DMS53 treated with DMSO at 0.1 percent for 48 hours (cell line): ENCODE measurements around the gene KLF9.
"Not testable (repeated sequence)": the region's sequence is repeated elsewhere in the genome, so short reads cannot be mapped to it uniquely, and the experiment has no call there.

Source experiments
- DNase-seq: peaks from one replicate; lab custom pipeline; 2025; ENCODE audit not compliant: unreplicated experiment; lab: John Stamatoyannopoulos, UW

KLF9 gene

DNA sequence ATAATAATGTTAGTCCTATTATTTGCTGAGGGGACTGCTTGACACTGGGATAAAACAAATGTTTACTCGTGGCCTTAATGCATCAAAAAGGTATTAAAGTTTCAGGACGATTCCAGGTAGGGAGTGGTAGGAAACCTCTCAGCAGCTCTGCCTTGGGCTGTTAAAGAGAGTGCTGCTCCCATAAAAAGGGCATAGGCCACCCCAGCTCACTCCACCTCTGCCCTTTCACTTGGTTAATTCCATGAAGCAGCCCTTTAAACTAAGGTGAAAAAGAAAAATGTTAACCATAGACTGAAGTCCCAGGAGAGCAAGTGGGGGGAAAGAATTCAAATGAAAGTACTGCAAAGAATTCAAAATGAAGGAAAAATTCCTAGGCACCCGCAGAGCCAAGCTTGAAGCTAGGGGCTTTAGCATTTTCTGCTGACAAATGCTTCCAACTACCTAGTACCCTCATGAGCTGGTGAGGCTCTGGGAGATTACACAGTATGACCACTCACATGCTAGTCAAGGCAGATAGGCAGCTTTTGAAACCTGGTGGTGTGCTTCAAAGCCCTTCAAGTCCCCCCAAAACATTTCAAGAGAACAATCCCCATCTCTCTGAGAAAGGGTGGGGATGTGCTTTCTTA, 8.5 kb downstream of the KLF9 start:
- DNase-seq, result no peak

DNA sequence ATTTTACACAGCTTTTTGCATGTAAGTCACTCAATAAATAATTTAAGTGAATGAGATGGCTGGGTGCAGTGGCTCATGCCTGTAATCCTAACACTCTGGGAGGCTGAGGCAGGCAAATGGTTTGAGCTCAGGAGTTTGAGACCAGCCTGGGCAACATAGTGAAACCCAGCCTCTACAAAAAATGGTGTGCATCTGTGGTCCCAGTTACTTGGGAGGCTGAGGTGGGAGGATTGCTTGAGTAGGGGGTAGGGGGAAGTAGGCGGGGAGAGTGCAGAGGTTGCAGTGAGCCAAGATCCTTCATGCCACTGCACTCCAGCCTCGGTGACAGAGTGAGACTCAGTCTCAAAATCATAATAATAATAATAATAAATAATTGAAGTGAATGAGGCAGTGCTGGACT, 10.2 kb downstream of the KLF9 start:
- no peak for DNase-seq

GRCh38 chr9:70403618-70404025, 10.8 kb downstream of the KLF9 start:
- DNase-seq, result no peak

DNA sequence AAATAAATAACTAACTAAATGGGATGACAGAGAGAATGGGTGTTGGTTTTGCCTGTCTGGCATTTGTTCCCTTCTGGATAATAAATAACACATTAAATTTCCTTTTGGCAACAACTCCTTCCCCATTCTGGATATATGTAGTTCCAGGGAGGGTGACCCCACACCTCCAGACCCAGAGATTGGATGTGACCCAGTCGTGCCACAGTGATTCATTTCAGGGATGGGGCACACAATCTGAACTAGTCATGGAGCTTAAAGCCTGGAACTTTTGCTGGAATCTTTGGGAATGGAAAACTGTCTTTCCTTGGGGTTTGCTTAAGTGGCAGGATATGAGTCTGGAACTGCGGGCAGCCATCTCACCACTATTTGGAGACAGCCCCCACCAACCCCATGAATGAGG, 11.3 kb downstream of the KLF9 start:
- no peak for DNase-seq

DNA sequence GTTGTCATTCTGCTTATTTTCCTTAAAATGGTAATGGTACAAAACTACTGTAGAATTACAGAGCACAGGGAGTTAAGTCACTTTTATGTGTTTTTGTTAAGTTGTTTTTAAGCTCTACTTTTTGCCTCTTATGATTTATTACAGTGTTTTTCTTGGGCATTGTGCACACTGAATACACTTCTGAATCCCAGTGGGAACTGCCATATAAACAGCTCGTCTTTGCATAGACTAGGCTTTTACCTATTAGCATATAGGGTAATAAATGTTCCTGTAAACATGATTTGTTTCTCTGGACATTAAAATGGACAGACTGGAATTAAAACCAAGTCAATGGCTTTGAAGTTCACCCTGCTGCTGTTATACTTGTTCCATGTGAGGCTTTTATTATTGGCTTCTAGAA, 12.2 kb downstream of the KLF9 start:
- DNase-seq, result no peak

GRCh38 chr9:70401241-70401640, 13.2 kb downstream of the KLF9 start:
- not testable (repeated sequence) for DNase-seq

- no peak for DNase-seq
Measured at GRCh38 chr9:70400107-70400892, 14.2 kb downstream of the KLF9 start.

- no peak for DNase-seq
Measured at GRCh38 chr9:70399141-70399540, 15.3 kb downstream of the KLF9 start.

DNA sequence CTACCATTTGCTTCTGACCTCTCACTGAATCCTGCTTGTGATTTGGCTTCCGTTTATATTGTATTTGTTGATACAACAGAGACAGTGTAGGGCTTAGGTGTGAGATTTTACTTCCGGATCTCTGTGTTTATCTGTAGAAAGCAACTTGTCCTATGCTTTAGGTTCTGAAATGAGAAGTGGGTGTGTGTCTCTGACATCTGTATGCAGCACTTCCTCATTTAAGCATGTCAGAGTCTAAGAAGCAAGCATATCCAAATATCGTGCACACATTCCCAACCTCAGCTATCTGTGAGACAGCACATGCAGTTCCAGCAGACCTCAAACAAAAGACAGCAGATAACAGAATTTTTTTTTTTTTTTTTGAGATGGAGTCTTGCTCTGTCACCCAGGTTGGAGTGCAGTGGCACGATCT, 16.3 kb downstream of the KLF9 start:
- DNase-seq, result no peak

GRCh38 chr9:70395652-70396051, 18.8 kb downstream of the KLF9 start:
- no peak for DNase-seq

DNA sequence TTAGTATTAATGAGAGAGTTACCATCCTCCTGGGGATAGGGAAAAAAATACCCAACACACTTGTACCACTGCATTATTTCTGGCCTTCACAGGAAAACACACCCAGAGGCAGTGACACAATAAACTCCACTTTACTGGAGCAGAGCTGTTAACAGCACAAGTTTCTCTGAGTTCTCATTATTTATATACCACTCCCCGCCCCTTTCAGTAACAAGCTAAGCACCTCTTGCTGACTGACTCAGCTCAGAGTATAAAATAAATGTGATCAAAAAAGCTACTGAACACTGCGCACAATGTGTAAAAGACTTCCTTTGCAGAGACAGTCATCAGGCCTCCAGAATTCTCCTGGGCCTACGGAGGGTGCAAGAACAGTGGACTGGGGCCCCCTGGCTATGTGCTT, 21.6 kb downstream of the KLF9 start:
- no peak for DNase-seq

DNA sequence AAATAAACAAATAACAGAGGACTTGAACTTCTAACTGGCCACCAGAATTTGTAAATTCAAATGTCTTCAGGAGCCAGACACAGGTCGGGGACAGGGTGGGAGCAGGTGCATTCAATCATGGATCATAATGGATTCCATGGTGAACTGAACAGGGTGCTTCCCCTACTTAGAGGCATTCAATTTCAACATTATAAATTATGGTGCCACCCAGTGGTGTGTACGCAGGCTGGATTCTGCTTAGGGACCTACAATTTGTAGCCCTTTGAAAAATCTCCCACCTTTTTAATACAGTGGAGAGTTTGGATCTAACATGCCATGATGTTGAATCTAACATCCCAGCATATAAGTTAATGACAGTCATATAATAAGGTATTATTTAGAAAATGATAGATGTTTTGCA, 22.3 kb downstream of the KLF9 start:
- DNase-seq, result no peak

DNA sequence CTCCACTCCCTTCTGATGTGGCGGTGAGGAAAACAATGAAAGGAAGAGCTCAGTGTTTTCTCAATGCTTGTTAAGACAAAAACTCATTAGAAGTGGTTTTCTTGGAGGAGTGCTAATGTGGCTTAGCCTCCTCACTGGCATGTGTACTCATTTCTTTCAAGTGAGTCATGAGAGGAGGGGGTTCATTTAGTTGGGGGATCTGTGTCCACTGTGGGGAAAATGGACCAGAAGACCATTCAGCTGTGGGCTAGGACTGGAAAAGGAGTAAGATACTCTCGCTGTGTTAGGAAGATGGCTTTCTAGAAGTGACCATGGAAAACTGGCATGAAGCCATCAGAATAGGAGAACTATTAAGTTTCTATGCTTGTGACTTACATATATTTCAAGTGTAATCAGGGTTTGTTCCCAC, 23.5 kb downstream of the KLF9 start:
- no peak for DNase-seq

GRCh38 chr9:70389621-70390266, 24.7 kb downstream of the KLF9 start:
- DNase-seq, result no peak

DNA sequence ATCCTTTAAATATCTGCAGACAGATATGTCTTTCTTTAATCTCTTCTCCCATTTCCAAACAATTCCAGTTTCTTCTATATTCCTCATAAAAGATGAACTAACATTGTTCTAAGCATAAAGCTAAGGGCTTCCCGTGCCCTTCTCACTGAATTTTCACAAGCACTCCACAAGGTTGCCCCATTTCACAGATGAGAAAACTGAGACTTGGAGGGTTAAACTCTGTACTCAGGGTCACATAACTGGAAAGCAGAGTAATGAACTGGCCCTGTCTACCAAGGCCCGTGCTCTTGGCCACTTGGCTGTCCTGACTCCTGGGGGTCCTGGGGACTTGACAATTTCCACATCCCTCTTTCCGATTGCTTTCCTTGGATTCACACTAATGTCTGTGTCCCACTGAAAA, 25.3 kb downstream of the KLF9 start:
- DNase-seq, result no peak

DNA sequence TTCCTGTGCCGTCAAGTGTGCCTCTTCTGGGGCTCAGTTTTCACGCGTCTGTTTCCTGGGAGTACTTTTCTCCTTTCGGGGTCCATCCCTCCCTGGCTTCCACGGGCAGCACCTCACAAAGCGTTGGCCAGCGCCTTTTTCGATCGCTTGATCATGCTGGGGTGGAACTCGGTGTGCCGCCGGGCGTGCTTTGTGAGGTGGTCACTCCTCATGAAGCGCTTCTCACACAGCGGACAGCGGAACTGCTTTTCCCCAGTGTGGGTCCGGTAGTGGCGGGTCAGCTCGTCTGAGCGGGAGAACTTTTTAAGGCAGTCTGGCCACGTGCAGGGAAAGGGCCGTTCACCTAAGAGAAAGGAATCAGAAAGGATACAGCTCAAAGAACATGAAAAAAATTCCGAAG, 26.8 kb downstream of the KLF9 start:
- DNase-seq, result no peak

GRCh38 chr9:70385426-70385825, 29.0 kb downstream of the KLF9 start:
- DNase-seq, result no peak

GRCh38 chr9:70382709-70383605, 31.5 kb downstream of the KLF9 start:
- DNase-seq, result no peak

DNA sequence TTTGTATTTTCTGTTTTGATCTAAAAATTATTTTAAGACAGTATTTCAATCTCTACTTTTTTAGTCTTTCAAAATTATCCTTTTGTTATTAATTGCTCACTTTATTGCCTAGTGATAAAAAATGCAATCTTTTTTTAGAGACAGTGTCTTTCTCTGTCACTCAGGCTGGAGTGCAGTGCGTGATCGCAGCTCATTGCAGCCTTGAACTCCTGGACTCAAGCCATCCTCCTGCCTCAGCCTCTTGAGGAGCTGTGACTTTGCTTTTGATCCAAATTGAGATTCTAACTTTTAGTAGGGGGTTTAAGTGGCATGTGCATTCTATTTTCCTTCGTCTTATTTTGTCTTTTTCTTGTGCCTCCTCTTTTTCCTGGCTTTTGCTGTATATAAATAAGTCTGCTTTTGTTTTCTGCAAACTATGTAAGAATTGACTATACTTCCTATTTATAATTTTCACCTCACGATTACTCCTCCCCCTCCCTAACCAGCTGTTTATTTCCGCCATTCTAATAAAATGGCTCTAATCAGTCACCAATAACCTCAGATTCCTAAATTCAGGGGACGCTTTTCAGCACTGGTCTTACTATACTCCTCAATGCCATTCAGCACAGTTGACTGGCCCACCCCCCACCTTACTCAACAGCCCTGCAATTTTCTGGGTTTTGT, 32.3 kb downstream of the KLF9 start:
- DNase-seq, result no peak

DNA sequence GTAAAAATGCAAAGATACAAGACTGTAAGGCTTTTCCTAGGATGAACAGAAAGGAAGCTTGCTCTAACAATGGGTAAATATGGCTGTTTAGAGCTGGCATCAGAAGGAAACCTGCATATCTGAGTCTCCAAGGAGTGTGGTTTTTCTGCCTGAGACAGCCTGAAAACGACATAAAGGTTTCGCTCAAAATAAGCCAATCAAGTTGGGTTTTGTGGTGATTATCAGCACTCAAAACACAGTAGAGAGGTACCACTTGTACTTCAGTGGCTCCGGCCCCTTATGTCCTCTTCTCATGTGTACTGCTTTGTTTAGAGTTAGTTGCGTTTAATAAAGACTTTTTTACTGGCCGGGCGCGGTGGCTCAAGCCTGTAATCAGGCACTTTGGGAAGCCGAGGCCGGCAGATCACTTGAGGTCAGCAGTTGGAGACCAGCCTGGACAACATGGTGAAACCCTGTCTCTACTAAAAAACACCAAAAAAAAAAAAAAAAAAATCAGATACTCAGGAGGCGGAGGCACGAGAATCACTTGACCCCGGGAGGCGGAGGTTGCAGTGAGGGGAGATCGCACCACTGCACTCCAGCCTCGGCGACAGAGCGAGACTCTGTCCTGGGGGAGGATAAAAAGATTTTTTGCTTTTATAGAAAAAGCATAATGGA, 39.4 kb downstream of the KLF9 start:
- DNase-seq, result no peak
